Natural killer cell (primary cell): ENCODE results near the gene ING2. TPM values are rescaled to one million over a fixed set of nuclear protein-coding genes. Genes with fewer than 3 reads are reported as not detected.

Experiments used
- ATAC-seq, 3 donors: fragments of 150-1000 bp in 2 of 3; fragments of 200-7000 bp in 1 of 3; cut with Tn5 transposase; 1 replicate in 1 of 3; 2 replicates in 2 of 3; pipeline ENCODE4 v1.10.0; 2021; ENCODE audit warnings: mild to moderate bottlenecking in 2 of 3, moderate library complexity in 2 of 3
- DNase-seq, 2 donors: peaks; one replicate each; pipeline versions ENCODE4 v3.0.0 to v3.0.0-alpha.2; 2013 to 2021; ENCODE audit warnings: mixed read lengths in 1 of 2
- H3K27ac ChIP-seq: one replicate; pipeline ENCODE4 v1.5.1; 2013; ENCODE audit warnings: mild to moderate bottlenecking, low read length
- H3K27me3 ChIP-seq: one replicate; pipeline ENCODE4 v1.6.1; 2013; ENCODE audit warnings: low read length; ENCODE audit not compliant: control insufficient read depth, insufficient read depth
- H3K36me3 ChIP-seq: one replicate; pipeline ENCODE4 v1.6.1; 2013; ENCODE audit warnings: low read length; ENCODE audit not compliant: control insufficient read depth, insufficient read depth
- H3K4me1 ChIP-seq: one replicate; pipeline ENCODE4 v1.6.1; 2013; ENCODE audit warnings: low read length; ENCODE audit not compliant: control insufficient read depth, insufficient read depth
- H3K4me3 ChIP-seq: one replicate; pipeline ENCODE4 v1.5.1; 2013; ENCODE audit warnings: low read length
- H3K9me3 ChIP-seq: one replicate; pipeline ENCODE4 v1.6.1; 2013; ENCODE audit warnings: low read length; ENCODE audit not compliant: control insufficient read depth, insufficient read depth
- H3K27ac Mint-ChIP-seq, 2 donors: one replicate each; pipeline ENCODE4 v1.8.0; 2022; ENCODE audit warnings: mild to moderate bottlenecking in 2 of 2, mixed read lengths in 2 of 2, moderate library complexity in 1 of 2
- H3K27me3 Mint-ChIP-seq, 2 donors: one replicate each; pipeline ENCODE4 v1.8.0; 2022; ENCODE audit warnings: low read depth in 2 of 2, mixed read lengths in 2 of 2
- H3K36me3 Mint-ChIP-seq: one replicate; pipeline ENCODE4 v1.8.0; 2022; ENCODE audit warnings: mixed read lengths
- H3K4me1 Mint-ChIP-seq, 2 donors: one replicate each; pipeline ENCODE4 v1.8.0; 2022; ENCODE audit warnings: mixed read lengths in 2 of 2
- H3K4me3 Mint-ChIP-seq: one replicate; pipeline ENCODE4 v1.8.0; 2022; ENCODE audit warnings: mild to moderate bottlenecking, moderate library complexity, mixed read lengths
- H3K9me3 Mint-ChIP-seq, 2 donors: one replicate each; pipeline ENCODE4 v1.8.0; 2022; ENCODE audit warnings: mixed read lengths in 2 of 2
- WGBS: methylation state at CpG from one replicate; pipeline ENCODE4 v1.1.7; 2013; ENCODE audit warnings: missing lambda C conversion rate; ENCODE audit not compliant: insufficient coverage; 5-methylcytosine and 5-hydroxymethylcytosine counted together
- intact Hi-C: fragments of 100-400 bp; cut with micrococcal nuclease; formaldehyde crosslinking; loops from one replicate; pipeline ENCODE4 v1.14.2; 2022
- total RNA-seq, 4 donors: library from RNA; stranded (reverse); fragments of 120-200 nt in 1 of 4; gene quantifications; one replicate each; pipeline versions ENCODE4 v1.2.3 to v1.2.4, GENCODE V29; 2013 to 2022
- TF ChIP-seq, protein P1 (sequence below): fragments of 200-600 bp; IDR thresholded peaks from one replicate; pipeline ENCODE4 v1.8.0; 2022; ENCODE audit warnings: antibody characterized with exemption

The ING2 gene
- total RNA-seq, 3 donors from 2014 or later (not counting 1 experiment from before 2014, with no cell fraction given), result 7.2 to 17.1 (median 10.9) TPM

DNA sequence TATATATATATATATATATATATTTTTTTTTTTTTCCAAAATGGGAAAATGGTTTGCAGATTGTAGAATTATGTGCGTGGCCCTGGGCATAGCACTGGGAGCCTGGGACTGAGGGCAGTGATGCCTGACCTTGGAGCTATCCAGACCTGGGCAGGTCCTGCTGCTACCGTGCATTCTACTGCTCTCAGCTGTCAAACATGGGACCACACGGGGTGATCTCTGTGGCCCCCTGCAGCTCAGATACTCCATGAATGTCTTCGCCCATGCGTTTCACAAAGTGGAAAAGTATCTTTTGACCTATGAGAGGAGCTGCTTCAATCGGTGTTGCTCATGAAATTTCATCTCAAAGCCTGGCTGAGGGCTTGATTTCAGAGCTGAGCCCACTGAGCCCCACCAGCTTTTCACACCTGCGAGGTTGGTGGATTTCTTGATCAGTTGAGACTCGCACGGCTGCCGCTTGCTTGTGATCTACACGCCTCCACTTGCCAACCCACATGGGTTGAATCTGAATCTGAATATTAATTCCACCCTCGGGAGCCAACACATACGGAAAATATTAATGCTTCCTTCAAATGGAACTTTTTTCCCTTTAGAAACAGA, 35.7 kb downstream of the ING2 start:
- Histone ChIP-seq H3K4me3 (no peak overlapping the region), H3K36me3 (no peaks in the 10 kb centered on the region), H3K27me3 (peaks cover 2% of the 10 kb centered on the region), H3K27ac (no peak overlapping the region), H3K9me3 (no peaks in the 10 kb centered on the region), H3K4me1 (no peaks in the 10 kb centered on the region)
- TF ChIP-seq, protein P1, sequence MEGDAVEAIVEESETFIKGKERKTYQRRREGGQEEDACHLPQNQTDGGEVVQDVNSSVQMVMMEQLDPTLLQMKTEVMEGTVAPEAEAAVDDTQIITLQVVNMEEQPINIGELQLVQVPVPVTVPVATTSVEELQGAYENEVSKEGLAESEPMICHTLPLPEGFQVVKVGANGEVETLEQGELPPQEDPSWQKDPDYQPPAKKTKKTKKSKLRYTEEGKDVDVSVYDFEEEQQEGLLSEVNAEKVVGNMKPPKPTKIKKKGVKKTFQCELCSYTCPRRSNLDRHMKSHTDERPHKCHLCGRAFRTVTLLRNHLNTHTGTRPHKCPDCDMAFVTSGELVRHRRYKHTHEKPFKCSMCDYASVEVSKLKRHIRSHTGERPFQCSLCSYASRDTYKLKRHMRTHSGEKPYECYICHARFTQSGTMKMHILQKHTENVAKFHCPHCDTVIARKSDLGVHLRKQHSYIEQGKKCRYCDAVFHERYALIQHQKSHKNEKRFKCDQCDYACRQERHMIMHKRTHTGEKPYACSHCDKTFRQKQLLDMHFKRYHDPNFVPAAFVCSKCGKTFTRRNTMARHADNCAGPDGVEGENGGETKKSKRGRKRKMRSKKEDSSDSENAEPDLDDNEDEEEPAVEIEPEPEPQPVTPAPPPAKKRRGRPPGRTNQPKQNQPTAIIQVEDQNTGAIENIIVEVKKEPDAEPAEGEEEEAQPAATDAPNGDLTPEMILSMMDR, result no peak
- H3K27me3 Mint-ChIP-seq, result peaks cover 7 to 9% of the 10 kb centered on the region in 2 donors
- H3K9me3 Mint-ChIP-seq, result peaks cover 0 to 4% of the 10 kb centered on the region in 2 donors
- intact Hi-C loops, result no loop called here
- WGBS, result 88% methylated on average over 13 of the region's 13 CpGs
- no peak overlapping the region for H3K4me3 Mint-ChIP-seq
- H3K36me3 Mint-ChIP-seq, result no peaks in the 10 kb centered on the region
- ATAC-seq (no peak), DNase-seq (peak in 1 of 2 donors; percentile 6)
- no peaks in the 10 kb centered on the region for H3K4me1 Mint-ChIP-seq
- no peak overlapping the region for H3K27ac Mint-ChIP-seq

DNA sequence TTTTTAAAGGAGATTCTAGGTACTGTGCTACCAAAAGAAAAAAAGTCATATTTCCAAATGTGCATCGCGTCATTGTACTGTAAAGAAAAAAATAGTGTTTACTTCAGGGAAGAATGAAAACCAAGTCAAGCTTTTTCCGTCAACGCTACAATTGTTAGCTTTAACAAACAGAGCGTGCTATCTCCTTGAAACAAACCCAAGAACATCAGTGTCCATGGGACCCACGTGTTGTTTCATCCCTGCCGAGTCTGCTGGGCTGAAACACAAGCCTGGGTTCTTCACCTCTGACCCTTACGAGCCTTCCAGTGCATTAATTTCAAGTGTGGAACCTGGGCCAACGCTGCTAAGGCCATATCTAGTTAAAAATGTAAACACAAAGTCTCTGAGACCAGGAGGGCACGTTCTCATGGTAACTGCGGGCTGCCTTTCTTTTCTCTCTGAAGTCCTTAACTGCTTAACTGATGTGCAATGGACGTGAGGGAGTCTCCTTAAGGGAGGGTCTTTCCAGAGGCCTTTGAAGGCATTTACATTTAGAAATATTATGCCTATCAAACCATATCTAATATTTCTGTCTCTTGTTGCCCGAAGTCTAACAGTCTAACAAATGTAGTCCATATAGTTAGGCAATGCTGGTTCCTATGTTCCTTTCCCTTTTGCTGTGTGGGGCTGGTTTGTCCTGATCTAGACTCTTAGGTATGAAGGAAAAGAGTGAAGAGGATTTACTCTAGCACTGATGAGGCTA, 36.3 kb downstream of the ING2 start:
- H3K27ac ChIP-seq, result no peak overlapping the region
- H3K36me3 ChIP-seq, result no peaks in the 10 kb centered on the region
- H3K4me3 ChIP-seq, result no peak overlapping the region
- Mint-ChIP-seq H3K9me3 (peaks cover 0 to 4% of the 10 kb centered on the region in 2 donors), H3K4me3 (no peak overlapping the region), H3K27me3 (peaks cover 7 to 9% of the 10 kb centered on the region in 2 donors), H3K27ac (no peak overlapping the region), H3K36me3 (no peaks in the 10 kb centered on the region), H3K4me1 (no peaks in the 10 kb centered on the region)
- no peak for DNase-seq
- H3K9me3 ChIP-seq, result no peaks in the 10 kb centered on the region
- intact Hi-C loops, result no loop called here
- no peaks in the 10 kb centered on the region for H3K4me1 ChIP-seq
- no peak for ATAC-seq
- TF ChIP-seq, protein P1, result no peak
- 84% methylated on average over 12 of the region's 13 CpGs for WGBS
- H3K27me3 ChIP-seq, result peaks cover 2% of the 10 kb centered on the region

DNA sequence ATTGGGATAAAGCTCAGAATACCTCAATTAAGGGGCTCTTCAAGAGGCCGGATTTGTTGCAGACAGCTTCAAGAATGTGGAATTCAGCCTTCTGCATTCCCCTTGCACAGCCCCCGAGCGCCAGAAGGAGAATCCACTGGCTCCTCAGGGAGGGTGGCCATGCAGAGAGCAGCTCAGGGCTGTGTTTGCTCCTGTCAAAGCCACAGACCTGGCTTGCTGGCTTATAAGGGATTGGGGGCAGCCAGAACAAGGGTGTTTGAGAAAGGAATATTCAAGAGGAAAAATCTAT, 36.8 kb downstream of the ING2 start:
- H3K36me3 Mint-ChIP-seq, result no peaks in the 10 kb centered on the region
- H3K27ac ChIP-seq, result no peak overlapping the region
- peaks cover 0 to 4% of the 10 kb centered on the region in 2 donors for H3K9me3 Mint-ChIP-seq
- intact Hi-C loops, result no loop called here
- H3K4me3 Mint-ChIP-seq, result no peak overlapping the region
- H3K4me1 ChIP-seq, result no peaks in the 10 kb centered on the region
- no peaks in the 10 kb centered on the region for H3K9me3 ChIP-seq
- peaks cover 2% of the 10 kb centered on the region for H3K27me3 ChIP-seq
- no peaks in the 10 kb centered on the region for H3K4me1 Mint-ChIP-seq
- no peak overlapping the region for H3K4me3 ChIP-seq
- H3K27ac Mint-ChIP-seq, result no peak overlapping the region
- no peak for ATAC-seq
- 71% methylated on average over 3 of the region's 3 CpGs for WGBS
- H3K36me3 ChIP-seq, result no peaks in the 10 kb centered on the region
- peaks cover 7 to 13% of the 10 kb centered on the region in 2 donors for H3K27me3 Mint-ChIP-seq
- TF ChIP-seq, protein P1, result no peak
- no peak for DNase-seq
